ENCODE results near the gene TRIM9.

GRCh38 chr14:51070726-51071125 is 24.2 kb downstream of the TRIM9 start:
- TF ChIP-seq, protein P1, sequence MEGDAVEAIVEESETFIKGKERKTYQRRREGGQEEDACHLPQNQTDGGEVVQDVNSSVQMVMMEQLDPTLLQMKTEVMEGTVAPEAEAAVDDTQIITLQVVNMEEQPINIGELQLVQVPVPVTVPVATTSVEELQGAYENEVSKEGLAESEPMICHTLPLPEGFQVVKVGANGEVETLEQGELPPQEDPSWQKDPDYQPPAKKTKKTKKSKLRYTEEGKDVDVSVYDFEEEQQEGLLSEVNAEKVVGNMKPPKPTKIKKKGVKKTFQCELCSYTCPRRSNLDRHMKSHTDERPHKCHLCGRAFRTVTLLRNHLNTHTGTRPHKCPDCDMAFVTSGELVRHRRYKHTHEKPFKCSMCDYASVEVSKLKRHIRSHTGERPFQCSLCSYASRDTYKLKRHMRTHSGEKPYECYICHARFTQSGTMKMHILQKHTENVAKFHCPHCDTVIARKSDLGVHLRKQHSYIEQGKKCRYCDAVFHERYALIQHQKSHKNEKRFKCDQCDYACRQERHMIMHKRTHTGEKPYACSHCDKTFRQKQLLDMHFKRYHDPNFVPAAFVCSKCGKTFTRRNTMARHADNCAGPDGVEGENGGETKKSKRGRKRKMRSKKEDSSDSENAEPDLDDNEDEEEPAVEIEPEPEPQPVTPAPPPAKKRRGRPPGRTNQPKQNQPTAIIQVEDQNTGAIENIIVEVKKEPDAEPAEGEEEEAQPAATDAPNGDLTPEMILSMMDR (conservative IDR thresholded peaks at IDR 0.05 in 1 of 2, IDR thresholded peaks at IDR 0.05 in 1 of 2; ENCODE audit: low read depth in 1 of 2, low read length in 2 of 2): no peak
- no peak for TF ChIP-seq EZH2 (IDR thresholded peaks at IDR 0.05; ENCODE audit: low read length, missing control alignments)
